ENCODE results near the gene OR8G1.
"Not testable (repeated sequence)": the region's sequence is repeated elsewhere in the genome, so short reads cannot be mapped to it uniquely, and the experiment has no call there.

The OR8G1 gene

DNA sequence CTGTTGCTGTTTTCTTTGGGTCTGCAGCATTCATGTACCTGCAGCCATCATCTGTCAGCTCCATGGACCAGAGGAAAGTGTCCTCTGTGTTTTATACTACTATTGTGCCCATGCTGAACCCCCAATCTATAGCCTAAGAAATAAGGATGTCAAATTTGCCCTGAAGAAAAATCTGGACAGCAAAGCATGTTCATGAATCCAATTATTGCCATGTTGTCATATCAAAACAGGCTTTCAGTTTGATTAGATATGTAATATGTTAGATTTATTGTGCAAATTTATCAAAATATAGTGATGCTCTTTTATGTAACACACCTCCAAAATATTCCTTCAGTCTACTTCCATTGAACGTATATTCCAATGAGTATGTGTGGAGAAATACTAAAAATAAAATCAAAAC, 15.4 kb upstream of the OR8G1 start:
- no peak for DNase-seq
- intact Hi-C loops (cut with DNase I): no loop called here

- no peak for DNase-seq
- intact Hi-C loops (cut with DNase I): no loop called here
Measured at GRCh38 chr11:124233376-124233775, 7.5 kb upstream of the OR8G1 start.

GRCh38 chr11:124238512-124238911, 2.4 kb upstream of the OR8G1 start:
- intact Hi-C loops (cut with DNase I): no loop called here
- DNase-seq: no peak

DNA sequence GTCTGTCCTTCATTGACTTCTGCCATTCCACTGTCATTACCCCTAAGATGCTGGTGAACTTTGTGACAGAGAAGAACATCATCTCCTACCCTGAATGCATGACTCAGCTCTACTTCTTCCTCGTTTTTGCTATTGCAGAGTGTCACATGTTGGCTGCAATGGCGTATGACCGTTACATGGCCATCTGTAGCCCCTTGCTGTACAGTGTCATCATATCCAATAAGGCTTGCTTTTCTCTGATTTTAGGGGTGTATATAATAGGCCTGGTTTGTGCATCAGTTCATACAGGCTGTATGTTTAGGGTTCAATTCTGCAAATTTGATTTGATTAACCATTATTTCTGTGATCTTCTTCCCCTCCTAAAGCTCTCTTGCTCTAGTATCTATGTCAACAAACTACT, 9.0 kb downstream of the OR8G1 start:
- DNase-seq; intact Hi-C loops (cut with DNase I): not testable (repeated sequence)

- intact Hi-C loops (cut with DNase I): no loop called here
- DNase-seq: no peak
Measured at GRCh38 chr11:124256076-124256475, 15.2 kb downstream of the OR8G1 start, which contains the start of gene OR8G5. OR8G5 (plus strand) TSS chr11:124256376; CDS start chr11:124264932, 8,556 bp downstream.

DNA sequence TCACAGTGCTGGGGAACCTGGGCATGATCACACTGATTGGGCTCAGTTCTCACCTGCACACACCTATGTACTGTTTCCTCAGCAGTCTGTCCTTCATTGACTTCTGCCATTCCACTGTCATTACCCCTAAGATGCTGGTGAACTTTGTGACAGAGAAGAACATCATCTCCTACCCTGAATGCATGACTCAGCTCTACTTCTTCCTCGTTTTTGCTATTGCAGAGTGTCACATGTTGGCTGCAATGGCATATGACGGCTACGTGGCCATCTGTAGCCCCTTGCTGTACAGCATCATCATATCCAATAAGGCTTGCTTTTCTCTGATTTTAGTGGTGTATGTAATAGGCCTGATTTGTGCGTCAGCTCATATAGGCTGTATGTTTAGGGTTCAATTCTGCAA, 24.1 kb downstream of the OR8G1 start:
- intact Hi-C loops (cut with DNase I); DNase-seq: not testable (repeated sequence)

DNA sequence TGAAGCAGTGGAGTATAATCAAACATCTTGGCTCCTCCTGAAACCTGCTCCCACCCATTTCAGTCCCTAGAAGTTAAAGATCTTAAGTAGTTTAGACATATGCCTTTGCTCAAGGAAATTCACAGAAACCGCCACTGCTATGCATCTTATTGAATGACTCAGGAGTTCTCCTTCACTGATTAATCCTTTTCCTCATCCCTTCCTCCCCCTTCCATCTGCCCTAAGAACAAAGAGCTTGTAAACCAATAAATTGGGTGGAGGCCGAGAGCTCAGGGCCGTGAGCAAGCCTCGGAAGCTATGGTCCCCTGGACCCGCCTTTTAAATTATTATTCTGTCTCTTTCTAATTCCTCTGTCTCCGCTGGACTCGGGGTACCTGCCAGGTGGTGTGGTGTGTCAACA, 30.0 kb downstream of the OR8G1 start:
- DNase-seq; intact Hi-C loops (cut with DNase I): not testable (repeated sequence)

GRCh38 chr11:124274000-124274399, 33.1 kb downstream of the OR8G1 start:
- no peak for DNase-seq
- intact Hi-C loops (cut with DNase I): no loop called here

DNA sequence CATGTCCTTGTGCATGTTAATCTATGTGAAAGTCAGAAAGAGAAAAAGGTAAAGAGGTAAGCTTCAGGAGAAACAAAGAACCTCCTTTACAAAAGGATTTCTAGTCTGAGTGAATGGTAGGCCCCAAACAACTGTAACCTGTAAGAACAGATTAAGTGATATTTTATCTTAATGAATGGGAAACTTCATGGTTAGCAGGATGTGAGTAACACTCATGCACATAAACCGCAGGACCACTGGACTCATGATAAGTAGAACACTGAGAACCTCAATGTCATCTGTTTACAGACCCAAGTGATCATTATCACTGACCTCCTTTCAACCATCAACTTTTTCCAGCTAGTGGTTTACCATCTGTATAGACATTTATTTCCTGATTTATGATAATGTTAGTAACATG, 35.2 kb downstream of the OR8G1 start:
- no peak for DNase-seq

GRCh38 chr11:124277207-124277606, 36.3 kb downstream of the OR8G1 start:
- intact Hi-C loops (cut with DNase I): no loop called here
- DNase-seq: no peak

More for the DNA sequence above, 35.2 kb downstream of the OR8G1 start:
- intact Hi-C loops (cut with DNase I): no loop called here

- DNase-seq: no peak
- intact Hi-C loops (cut with DNase I): no loop called here
Measured at GRCh38 chr11:124277804-124278203, 36.9 kb downstream of the OR8G1 start.

- no peak for DNase-seq
- intact Hi-C loops (cut with DNase I): no loop called here
Measured at GRCh38 chr11:124278261-124278660, 37.4 kb downstream of the OR8G1 start.

GRCh38 chr11:124285610-124286344, 44.9 kb downstream of the OR8G1 start:
- no peak for DNase-seq
- intact Hi-C loops (cut with DNase I): no loop called here

- DNase-seq: no peak
- intact Hi-C loops (cut with DNase I): no loop called here
Measured at GRCh38 chr11:124294687-124295086, 53.8 kb downstream of the OR8G1 start.

DNA sequence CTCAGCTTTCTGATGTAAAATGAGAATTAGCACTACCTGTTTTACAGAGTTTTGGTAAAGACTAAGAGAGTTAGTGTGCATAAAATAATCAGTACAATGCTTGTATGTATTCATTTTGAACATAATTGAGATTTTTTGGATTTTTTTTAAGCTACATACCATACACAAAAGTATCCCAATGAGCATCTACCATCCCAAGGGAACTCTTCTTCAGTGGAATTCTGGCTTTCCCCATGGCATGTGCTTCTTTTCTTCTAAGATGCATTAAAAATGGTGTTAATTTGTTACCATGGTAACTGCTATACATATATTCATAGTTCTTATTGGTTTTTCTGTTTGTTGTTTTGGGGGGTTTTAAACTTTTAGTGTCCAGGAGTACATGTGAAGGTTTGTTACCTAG, 55.1 kb downstream of the OR8G1 start:
- no peak for DNase-seq
- intact Hi-C loops (cut with DNase I): no loop called here

GRCh38 chr11:124297921-124298320, 57.0 kb downstream of the OR8G1 start:
- intact Hi-C loops (cut with DNase I): no loop called here
- DNase-seq: no peak

GRCh38 chr11:124301548-124301947, 60.7 kb downstream of the OR8G1 start:
- intact Hi-C loops (cut with DNase I): no loop called here
- DNase-seq: no peak

GRCh38 chr11:124302347-124303125, 61.6 kb downstream of the OR8G1 start:
- intact Hi-C loops (cut with DNase I): no loop called here
- DNase-seq: no peak

Measured in posterior cingulate gyrus (tissue), 11 donors.